ENCODE results near the gene KRT85. TPM values are rescaled to one million over a fixed set of nuclear protein-coding genes. Genes with fewer than 3 reads are reported as not detected.

KRT85 gene
- total and polyA plus RNA-seq, 2 donors (not counting 1 experiment from before 2014, with no cell fraction given): not detected

DNA sequence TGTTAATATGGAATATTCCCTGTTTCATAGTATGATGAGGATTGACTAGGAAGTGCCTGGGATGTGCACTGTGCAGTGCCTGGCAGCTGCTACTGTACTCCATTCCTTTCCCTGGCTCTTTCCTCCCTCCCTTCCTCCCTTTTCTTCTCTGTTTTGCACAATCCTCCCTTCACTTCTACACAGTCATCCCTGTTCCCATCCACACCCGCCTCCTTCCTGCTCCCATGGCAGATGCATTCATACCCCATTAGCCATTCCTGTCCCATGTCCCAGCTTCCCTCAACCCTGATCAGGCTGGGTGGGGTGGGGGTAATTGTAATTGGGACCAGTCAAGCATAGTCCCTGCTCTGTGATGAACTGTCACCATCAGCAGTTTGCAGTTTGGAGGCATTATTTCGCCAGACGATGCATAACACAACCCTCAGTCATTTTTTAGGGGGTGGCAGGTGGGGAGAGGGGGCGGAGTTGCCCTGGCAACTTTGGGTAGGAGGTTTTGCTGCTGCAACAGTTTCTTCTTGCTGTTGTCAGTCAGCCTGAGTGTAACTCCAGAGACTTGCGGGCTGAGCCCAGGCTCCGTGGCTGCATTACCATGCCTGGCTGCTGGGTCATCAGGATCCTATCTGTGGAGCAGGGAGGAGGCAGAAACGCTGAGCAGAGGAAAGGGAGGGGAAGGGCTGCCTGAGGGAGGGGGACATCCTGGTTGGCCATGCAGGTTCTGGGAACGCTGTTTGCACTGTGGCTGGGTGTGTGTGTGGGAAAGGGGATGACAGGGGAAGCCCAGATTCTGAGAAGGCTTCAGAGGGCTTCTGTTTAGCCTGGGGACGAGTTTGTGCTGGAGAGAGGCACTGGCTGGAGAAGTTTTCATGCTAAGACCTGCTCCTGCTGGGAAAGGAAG is 22.3 kb upstream of the KRT85 start:
- H3K27me3 Mint-ChIP-seq: peaks cover 10% of the 10 kb centered on the region
- ChIA-PET POLR2A (no interaction called here), CTCF (no interaction called here)
- H3K4me1 Mint-ChIP-seq: no peaks in the 10 kb centered on the region
- intact Hi-C loops (cut with micrococcal nuclease): no loop called here
- no peak for DNase-seq
- Histone ChIP-seq H3K79me2 (ENCODE audit: control insufficient read depth, insufficient read depth, low read length) (no peaks in the 10 kb centered on the region), H3K9me3 (ENCODE audit: control extremely low read depth in 1 of 3, control insufficient read depth in 2 of 3, insufficient read depth in 1 of 3, low read length in 2 of 3) (no peaks in the 10 kb centered on the region), H3K27ac (ENCODE audit: low read length in 2 of 2) (no peak overlapping the region), H3K9ac (ENCODE audit: low read length) (no peak overlapping the region), H2AFZ (ENCODE audit: insufficient read depth, low read depth, low read length, poor library complexity, severe bottlenecking) (no peak overlapping the region), H3K4me1 (ENCODE audit: control insufficient read depth in 2 of 2, insufficient read depth in 2 of 2, low read length in 2 of 2) (no peaks in the 10 kb centered on the region), H3K36me3 (replicated peaks in 1 of 2; ENCODE audit: control extremely low read depth in 1 of 2, control insufficient read depth in 1 of 2, extremely low read depth in 1 of 2, insufficient read depth in 2 of 2, low read length in 1 of 2) (no peaks in the 10 kb centered on the region), H3K27me3 (replicated peaks in 1 of 4; ENCODE audit: control extremely low read depth in 1 of 4, control insufficient read depth in 3 of 4, insufficient read depth in 4 of 4, low read length in 3 of 4) (peaks cover 0 to 4% (median 0%) of the 10 kb centered on the region in 4 experiments), H3K4me3 (ENCODE audit: control extremely low read depth in 1 of 5, extremely low read depth in 1 of 5, insufficient read depth in 1 of 5, low read depth in 2 of 5, low read length in 4 of 5) (no peak overlapping the region), H3K4me2 (replicated peaks; ENCODE audit: low read depth, low read length, poor library complexity, severe bottlenecking) (no peak overlapping the region), H4K20me1 (ENCODE audit: control insufficient read depth, insufficient read depth, low read length, poor library complexity, severe bottlenecking) (no peaks in the 10 kb centered on the region)
- H3K9me3 Mint-ChIP-seq (ENCODE audit: insufficient read depth): no peaks in the 10 kb centered on the region
- H3K4me3 Mint-ChIP-seq: no peak overlapping the region
- 68% methylated on average over 7 of the region's 9 CpGs for WGBS (ENCODE audit: insufficient coverage)
- no peak overlapping the region for H3K27ac Mint-ChIP-seq
- no peak for ATAC-seq (ENCODE audit: low read depth)
- TF ChIP-seq EZH2 (IDR thresholded peaks at IDR 0.05; ENCODE audit: borderline replicate concordance, insufficient read depth, low read depth, low read length, poor library complexity, severe bottlenecking): no peak
- no peak for TF ChIP-seq CTCF (IDR thresholded peaks at IDR 0.05)

DNA sequence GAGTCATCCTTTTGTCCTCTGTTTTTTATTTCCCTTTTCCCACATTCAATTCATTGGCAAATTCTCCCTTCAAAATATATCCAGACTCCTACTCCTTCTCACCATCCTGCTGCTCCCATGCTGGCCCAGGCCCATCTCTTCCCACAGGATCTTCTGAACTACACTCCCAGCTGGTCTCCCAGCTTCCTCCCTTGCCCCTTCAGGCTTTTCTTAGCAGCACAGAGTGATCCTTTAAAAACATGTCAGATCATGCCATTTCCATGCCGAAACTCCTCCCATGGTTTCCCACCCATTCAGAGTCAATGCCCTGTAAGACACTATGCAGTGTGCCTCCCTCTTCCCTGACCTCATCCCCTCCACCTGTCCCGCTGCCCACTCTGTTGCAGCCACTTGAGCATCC is 20.6 kb upstream of the KRT85 start:
- no peak for TF ChIP-seq CTCF (IDR thresholded peaks at IDR 0.05)
- TF ChIP-seq EZH2 (IDR thresholded peaks at IDR 0.05; ENCODE audit: borderline replicate concordance, insufficient read depth, low read depth, low read length, poor library complexity, severe bottlenecking): no peak
- H3K4me3 Mint-ChIP-seq: no peak overlapping the region
- Histone ChIP-seq H3K27ac (ENCODE audit: low read length in 2 of 2) (no peak overlapping the region), H3K4me3 (ENCODE audit: control extremely low read depth in 1 of 5, extremely low read depth in 1 of 5, insufficient read depth in 1 of 5, low read depth in 2 of 5, low read length in 4 of 5) (no peak overlapping the region), H3K79me2 (ENCODE audit: control insufficient read depth, insufficient read depth, low read length) (no peaks in the 10 kb centered on the region), H3K4me1 (ENCODE audit: control insufficient read depth in 2 of 2, insufficient read depth in 2 of 2, low read length in 2 of 2) (peaks cover 0 to 2% of the 10 kb centered on the region in 2 donors), H4K20me1 (ENCODE audit: control insufficient read depth, insufficient read depth, low read length, poor library complexity, severe bottlenecking) (no peaks in the 10 kb centered on the region), H3K27me3 (replicated peaks in 1 of 4; ENCODE audit: control extremely low read depth in 1 of 4, control insufficient read depth in 3 of 4, insufficient read depth in 4 of 4, low read length in 3 of 4) (peaks cover 0 to 7% (median 0%) of the 10 kb centered on the region in 4 experiments), H3K9ac (ENCODE audit: low read length) (no peak overlapping the region), H2AFZ (ENCODE audit: insufficient read depth, low read depth, low read length, poor library complexity, severe bottlenecking) (no peak overlapping the region), H3K4me2 (replicated peaks; ENCODE audit: low read depth, low read length, poor library complexity, severe bottlenecking) (no peak overlapping the region), H3K36me3 (replicated peaks in 1 of 2; ENCODE audit: control extremely low read depth in 1 of 2, control insufficient read depth in 1 of 2, extremely low read depth in 1 of 2, insufficient read depth in 2 of 2, low read length in 1 of 2) (no peaks in the 10 kb centered on the region), H3K9me3 (ENCODE audit: control extremely low read depth in 1 of 3, control insufficient read depth in 2 of 3, insufficient read depth in 1 of 3, low read length in 2 of 3) (no peaks in the 10 kb centered on the region)
- WGBS (ENCODE audit: insufficient coverage): 92% methylated on average over 2 of the region's 2 CpGs
- peaks cover 3% of the 10 kb centered on the region for H3K4me1 Mint-ChIP-seq
- no peaks in the 10 kb centered on the region for H3K9me3 Mint-ChIP-seq (ENCODE audit: insufficient read depth)
- ATAC-seq (ENCODE audit: low read depth): no peak
- ChIA-PET CTCF (no interaction called here), POLR2A (no interaction called here)
- H3K27ac Mint-ChIP-seq: no peak overlapping the region
- DNase-seq: no peak
- peaks cover 11% of the 10 kb centered on the region for H3K27me3 Mint-ChIP-seq
- intact Hi-C loops (cut with micrococcal nuclease): no loop called here

Measured in B cell (primary cell).